Kidney (tissue), 14 donors: ENCODE data around the gene ZNRF3. TPM values are rescaled to one million over a fixed set of nuclear protein-coding genes. Genes with fewer than 3 reads are reported as not detected.
A peak's percentile ranks its signal among the peaks of the same experiment; 100 is the strongest.

ENCODE experiments used
- DNase-seq, 5 donors: peaks; one replicate each; pipeline ENCODE4 v3.0.0-alpha.2; 2013 to 2020
- FAIRE-seq: peaks from 2 replicates; lab custom pipeline; 2012; peaks lifted over from hg19 to GRCh38; lab: Jason Lieb, UNC
- H3K27ac ChIP-seq, 2 donors: one replicate each; pipeline ENCODE4 v1.7.0; 2013; ENCODE audit warnings: low read depth in 2 of 2, low read length in 2 of 2, inconsistent platforms in 1 of 2
- H3K27me3 ChIP-seq: one replicate; pipeline ENCODE4 v1.7.1; 2013; ENCODE audit warnings: low read length, inconsistent platforms; ENCODE audit not compliant: control insufficient read depth, insufficient read depth
- H3K36me3 ChIP-seq, 3 donors: one replicate each; pipeline versions ENCODE4 v1.7.0 to v1.7.1; 2013; ENCODE audit warnings: low read length in 3 of 3, control low read depth in 1 of 3, inconsistent platforms in 1 of 3; ENCODE audit not compliant: insufficient read depth in 3 of 3, control insufficient read depth in 2 of 3
- H3K4me1 ChIP-seq, 3 donors: one replicate each; pipeline versions ENCODE4 v1.7.0 to v1.7.1; 2013; ENCODE audit warnings: low read length in 3 of 3, inconsistent platforms in 1 of 3, low read depth in 1 of 3; ENCODE audit not compliant: control insufficient read depth in 2 of 3, insufficient read depth in 2 of 3
- H3K4me3 ChIP-seq, 3 donors: one replicate each; pipeline versions ENCODE4 v1.7.0 to v1.8.1; 2013; ENCODE audit warnings: low read length in 3 of 3, control low read depth in 1 of 3, inconsistent platforms in 1 of 3
- H3K9ac ChIP-seq, 3 donors: one replicate each; pipeline versions ENCODE4 v1.7.0 to v1.7.1; 2013; ENCODE audit warnings: low read length in 3 of 3, control low read depth in 1 of 3, inconsistent platforms in 1 of 3
- H3K9me3 ChIP-seq, 3 donors: one replicate each; pipeline versions ENCODE4 v1.7.0 to v1.7.1; 2013; ENCODE audit warnings: low read length in 3 of 3, control low read depth in 1 of 3, inconsistent platforms in 1 of 3; ENCODE audit not compliant: control insufficient read depth in 2 of 3, insufficient read depth in 1 of 3
- intact Hi-C: fragments of 100-400 bp; cut with DNase I; formaldehyde crosslinking; loops from one replicate; pipeline ENCODE4 v1.11.1; 2022
- polyA plus RNA-seq: library from polyadenylated mRNA; stranded (reverse); fragments of 350-450 nt; fragmentation: Illumina TruSeq; extraction: RNeasy Lipid Tissue Mini Kit (QIAGEN cat#74804); gene quantifications from one replicate; pipeline ENCODE4 v1.2.3, GENCODE V29; 2014; ENCODE audit warnings: low read depth, low replicate concordance; ENCODE audit not compliant: insufficient read depth
- total RNA-seq: library from RNA; stranded (reverse); fragmentation: NEBNext Ultra II Directional; extraction: Animal tissue kit (Norgen Biotek cat#: 25700); gene quantifications from one replicate; pipeline ENCODE4 v1.2.1, GENCODE V29; 2021
- TF ChIP-seq, protein P1 (sequence below): IDR thresholded peaks from 3 replicates; pipeline ENCODE4 v1.5.1; 2012; ENCODE audit warnings: mild to moderate bottlenecking, moderate library complexity, borderline replicate concordance; ENCODE audit not compliant: insufficient read depth; ENCODE audit errors: extremely low read depth
- donor health status: control.
- donor health status: control.
- donor health status: control.
- donor health status: control.
- donor health status: control.
- donor health status: DM: yes; HTN: yes; CAD: no.
- donor health status: Normal renal cell carcinoma (clear cell type).

The ZNRF3 gene
- total and polyA plus RNA-seq, 2 donors from 2014 or later: 6.8 to 24.4 TPM

DNA sequence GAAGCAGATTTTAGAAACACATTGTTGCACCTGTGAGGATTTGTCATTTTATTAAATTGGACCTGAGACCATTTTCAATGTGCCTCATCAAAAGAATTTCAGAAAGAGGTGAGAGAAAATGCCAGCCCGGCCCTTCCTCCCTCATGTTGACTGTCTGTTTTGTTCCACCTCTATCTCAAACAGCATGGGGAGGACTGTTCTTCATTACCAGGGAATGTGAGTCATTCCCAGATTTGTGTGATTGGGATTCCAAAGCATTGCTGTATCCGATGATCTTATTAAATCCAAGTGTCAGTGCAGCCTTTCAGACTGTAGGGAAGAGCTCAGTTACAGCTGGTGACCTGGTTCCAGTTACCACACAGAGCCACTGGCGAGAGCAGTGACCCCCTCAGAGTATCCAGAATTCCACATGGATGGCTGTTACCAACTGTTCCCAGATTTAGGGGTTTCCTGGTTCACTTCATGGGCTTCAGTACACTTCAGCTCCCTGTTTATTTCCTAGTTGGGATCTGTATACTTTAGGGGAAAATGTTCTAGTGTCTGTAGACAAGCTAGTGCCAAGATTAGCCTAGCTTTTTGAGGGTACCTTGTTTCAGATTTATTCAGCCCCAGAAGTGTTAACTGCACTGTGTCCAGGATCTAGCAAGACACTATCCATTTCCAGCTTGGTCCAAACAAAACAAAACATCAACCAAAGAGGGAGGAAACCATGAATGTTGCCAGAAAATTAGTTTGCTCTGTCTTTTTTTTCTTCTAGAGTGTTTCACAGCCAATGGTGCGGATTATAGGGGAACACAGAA, 210.3 kb downstream of the ZNRF3 start:
- H3K27ac ChIP-seq: no peak overlapping the region
- FAIRE-seq (no peak), DNase-seq (peak in 4 of 5 donors; percentile 46 to 89 (median 72))
- H3K9me3 ChIP-seq: no peaks in the 10 kb centered on the region
- no peaks in the 10 kb centered on the region for H3K27me3 ChIP-seq
- no peak overlapping the region for H3K4me3 ChIP-seq
- H3K9ac ChIP-seq: no peak overlapping the region
- peaks cover 0 to 6% (median 5%) of the 10 kb centered on the region in 3 donors for H3K4me1 ChIP-seq
- H3K36me3 ChIP-seq: peaks cover 0 to 8% (median 5%) of the 10 kb centered on the region in 3 donors
- intact Hi-C loops: no loop called here
- TF ChIP-seq, protein P1, sequence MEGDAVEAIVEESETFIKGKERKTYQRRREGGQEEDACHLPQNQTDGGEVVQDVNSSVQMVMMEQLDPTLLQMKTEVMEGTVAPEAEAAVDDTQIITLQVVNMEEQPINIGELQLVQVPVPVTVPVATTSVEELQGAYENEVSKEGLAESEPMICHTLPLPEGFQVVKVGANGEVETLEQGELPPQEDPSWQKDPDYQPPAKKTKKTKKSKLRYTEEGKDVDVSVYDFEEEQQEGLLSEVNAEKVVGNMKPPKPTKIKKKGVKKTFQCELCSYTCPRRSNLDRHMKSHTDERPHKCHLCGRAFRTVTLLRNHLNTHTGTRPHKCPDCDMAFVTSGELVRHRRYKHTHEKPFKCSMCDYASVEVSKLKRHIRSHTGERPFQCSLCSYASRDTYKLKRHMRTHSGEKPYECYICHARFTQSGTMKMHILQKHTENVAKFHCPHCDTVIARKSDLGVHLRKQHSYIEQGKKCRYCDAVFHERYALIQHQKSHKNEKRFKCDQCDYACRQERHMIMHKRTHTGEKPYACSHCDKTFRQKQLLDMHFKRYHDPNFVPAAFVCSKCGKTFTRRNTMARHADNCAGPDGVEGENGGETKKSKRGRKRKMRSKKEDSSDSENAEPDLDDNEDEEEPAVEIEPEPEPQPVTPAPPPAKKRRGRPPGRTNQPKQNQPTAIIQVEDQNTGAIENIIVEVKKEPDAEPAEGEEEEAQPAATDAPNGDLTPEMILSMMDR: no peak

- Histone ChIP-seq H3K9ac (no peak overlapping the region), H3K4me3 (no peak overlapping the region), H3K27me3 (no peaks in the 10 kb centered on the region), H3K27ac (no peak overlapping the region), H3K9me3 (no peaks in the 10 kb centered on the region), H3K36me3 (peaks cover 0 to 11% (median 5%) of the 10 kb centered on the region in 3 donors), H3K4me1 (peaks cover 0 to 6% (median 2%) of the 10 kb centered on the region in 3 donors)
- intact Hi-C loops: no loop called here
- DNase-seq (no peak), FAIRE-seq (no peak)
- TF ChIP-seq, protein P1: no peak
Measured at GRCh38 chr22:29095459-29095858, 212.1 kb downstream of the ZNRF3 start.

- Histone ChIP-seq H3K9me3 (no peaks in the 10 kb centered on the region), H3K36me3 (peaks cover 4 to 11% (median 5%) of the 10 kb centered on the region in 3 donors), H3K27me3 (no peaks in the 10 kb centered on the region), H3K4me3 (no peak overlapping the region), H3K27ac (no peak overlapping the region), H3K4me1 (peaks cover 0 to 6% (median 1%) of the 10 kb centered on the region in 3 donors), H3K9ac (no peak overlapping the region)
- peak in 4 of 5 donors; percentile 52 to 91 (median 78) for DNase-seq
- TF ChIP-seq, protein P1: no peak
- intact Hi-C loops: no loop called here
- no peak for FAIRE-seq
Measured at GRCh38 chr22:29096736-29097669, 213.6 kb downstream of the ZNRF3 start.
